Spleen (tissue), 11 donors: ENCODE measurements around the gene KRT10. TPM values are rescaled to one million over a fixed set of nuclear protein-coding genes. Genes with fewer than 3 reads are reported as not detected.
"Not testable (repeated sequence)": the region's sequence is repeated elsewhere in the genome, so short reads cannot be mapped to it uniquely, and the experiment has no call there.

Experiments
- DNase-seq: peaks from one replicate; pipeline ENCODE4 v3.0.0-alpha.2; 2020
- H3K27ac ChIP-seq, 8 donors: fragments of 200-600 bp; sonication (generic) in 7 of 8; 1 replicate in 4 of 8; 2 replicates in 4 of 8; pipeline versions ENCODE4 v1.5.0 to v1.8.0; 2016 to 2021; ENCODE audit warnings: inconsistent platforms in 4 of 8, mild to moderate bottlenecking in 4 of 8, moderate library complexity in 1 of 8
- H3K27me3 ChIP-seq, 7 donors: fragments of 200-600 bp; sonication (generic) in 6 of 7; replicated peaks in 1 of 7; 1 replicate in 4 of 7; 2 replicates in 3 of 7; pipeline versions ENCODE4 v1.5.0 to v1.8.0; 2016 to 2021; ENCODE audit warnings: inconsistent platforms in 3 of 7, mild to moderate bottlenecking in 1 of 7
- H3K36me3 ChIP-seq, 6 donors: fragments of 200-600 bp; sonication (generic) in 5 of 6; 1 replicate in 4 of 6; 2 replicates in 2 of 6; pipeline versions ENCODE4 v1.5.0 to v1.8.0; 2016 to 2021; ENCODE audit warnings: inconsistent platforms in 2 of 6
- H3K4me1 ChIP-seq, 6 donors: fragments of 200-600 bp; sonication (generic) in 5 of 6; 1 replicate in 3 of 6; 2 replicates in 3 of 6; pipeline versions ENCODE4 v1.5.0 to v1.8.0; 2016 to 2021; ENCODE audit warnings: inconsistent platforms in 3 of 6
- H3K4me3 ChIP-seq, 8 donors: fragments of 200-600 bp; sonication (generic) in 7 of 8; 1 replicate in 4 of 8; 2 replicates in 4 of 8; pipeline versions ENCODE4 v1.5.0 to v1.8.0; 2016 to 2021; ENCODE audit warnings: inconsistent platforms in 4 of 8, mild to moderate bottlenecking in 4 of 8, moderate library complexity in 2 of 8
- H3K9me3 ChIP-seq, 8 donors: fragments of 200-600 bp; sonication (generic) in 7 of 8; 1 replicate in 4 of 8; 2 replicates in 4 of 8; pipeline versions ENCODE4 v1.5.0 to v1.8.0; 2016 to 2021; ENCODE audit warnings: inconsistent platforms in 4 of 8
- POLR2A ChIP-seq, 3 donors: fragments of 450-650 bp; IDR thresholded peaks; one replicate each; pipeline ENCODE4 v1.5.1; 2017; ENCODE audit warnings: antibody characterized with exemption in 3 of 3, mild to moderate bottlenecking in 1 of 3
- POLR2AphosphoS5 ChIP-seq, 3 donors: sonication (generic); formaldehyde crosslinking; IDR thresholded peaks; one replicate each; pipeline ENCODE4 v1.5.1; 2017; ENCODE audit warnings: antibody characterized with exemption in 3 of 3
- WGBS, 5 donors: extraction: QIAGEN DNeasy Blood & Tissue Kit in 3 of 5; methylation state at CpG; one replicate each; pipeline versions ENCODE4 v1.1.5 to v1.1.7; 2013 to 2018; 5-methylcytosine and 5-hydroxymethylcytosine counted together
- intact Hi-C: fragments of 100-400 bp; cut with DNase I; formaldehyde crosslinking; loops from one replicate; pipeline ENCODE4 v1.15.0; 2023; ENCODE audit warnings: low total_unique reads
- polyA plus RNA-seq, 3 donors: library from polyadenylated mRNA; stranded (reverse); fragments of 200-250 nt; gene quantifications; one replicate each; pipeline ENCODE4 v1.2.1, GENCODE V29; 2013
- total RNA-seq, 7 donors: library from RNA; depleted of rRNA in 3 of 7; stranded (reverse); fragments of >200 nt in 3 of 7; fragmentation: NEBNext Ultra II Directional in 4 of 7; extraction: Animal tissue kit (Norgen Biotek cat#: 25700) in 4 of 7; gene quantifications; one replicate each; pipeline versions ENCODE4 v1.1.0 to v1.2.1, GENCODE V29; 2016 to 2021
- TF ChIP-seq, protein P1 (sequence below), 11 experiments: fragments of 200-600 bp in 7 of 11; fragments of 450-650 bp in 4 of 11; sonication (generic) in 4 of 11; IDR thresholded peaks in 8 of 11; conservative IDR thresholded peaks in 3 of 11; 1 replicate in 7 of 11; 2 replicates in 4 of 11; pipeline versions ENCODE4 v1.4.0 to v1.8.0; 2016 to 2021; ENCODE audit warnings: antibody characterized with exemption in 11 of 11, inconsistent platforms in 4 of 11, mild to moderate bottlenecking in 1 of 11
- donor health status: healthy with polysubstance abuse.
- donor health status: DM: no; HTN: no; CAD: no; lungs with moderate emphysema.
- donor health status: DM: no; HTN: no; CAD: no.
- donor health status: Bipolar disorder and iron deficiency.
- donor health status: healthy.
- donor health status: DM: no; HTN: no; CAD: no.
- donor health status: DM: yes; HTN: yes; CAD: no.

Gene KRT10
- total and polyA plus RNA-seq, 10 donors = 4.3 to 41.8 (median 27.7) TPM

DNA sequence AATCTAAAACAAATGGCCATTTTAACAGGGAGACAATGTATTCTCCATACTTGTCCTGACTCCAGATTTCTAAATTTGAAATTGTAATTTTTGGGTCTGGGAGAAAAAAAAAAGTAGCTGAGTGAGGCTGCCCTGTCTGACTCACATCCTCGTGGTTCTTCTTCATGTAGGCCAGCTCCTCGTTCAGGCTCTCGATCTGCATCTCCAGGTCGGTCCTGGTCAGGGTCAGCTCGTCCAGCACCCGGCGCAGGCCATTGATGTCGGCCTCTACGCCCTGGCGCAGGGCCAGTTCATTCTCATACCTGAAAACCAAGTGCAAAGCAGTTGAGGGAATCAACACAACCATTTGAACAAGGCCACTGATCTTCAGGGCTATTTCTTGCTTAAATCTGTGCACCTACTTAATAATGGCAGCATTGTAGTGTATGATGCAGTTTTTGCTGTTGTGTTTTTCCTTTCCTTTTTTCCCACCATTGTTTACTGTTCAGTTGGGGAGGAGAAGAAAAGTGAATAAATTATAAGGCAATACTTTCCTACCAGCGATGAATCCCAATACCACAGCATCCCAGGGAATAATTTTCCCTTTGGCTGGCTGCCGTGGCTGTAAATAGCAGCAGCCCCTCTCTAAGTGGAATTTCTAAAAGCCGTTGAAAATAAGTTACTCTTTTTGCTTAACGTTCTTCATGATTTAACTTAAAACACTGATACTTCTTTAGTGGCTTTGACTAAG is 42.4 kb upstream of the KRT10 start:
- H3K27me3 ChIP-seq = peaks cover 0 to 25% (median 0%) of the 10 kb centered on the region in 7 donors
- H3K36me3 ChIP-seq = no peaks in the 10 kb centered on the region
- no peaks in the 10 kb centered on the region for H3K4me1 ChIP-seq
- no peak overlapping the region for H3K27ac ChIP-seq
- intact Hi-C loops = no loop called here
- TF ChIP-seq POLR2AphosphoS5 (IDR thresholded peaks at IDR 0.05) (no peak), POLR2A (IDR thresholded peaks at IDR 0.05) (no peak)
- TF ChIP-seq, protein P1, sequence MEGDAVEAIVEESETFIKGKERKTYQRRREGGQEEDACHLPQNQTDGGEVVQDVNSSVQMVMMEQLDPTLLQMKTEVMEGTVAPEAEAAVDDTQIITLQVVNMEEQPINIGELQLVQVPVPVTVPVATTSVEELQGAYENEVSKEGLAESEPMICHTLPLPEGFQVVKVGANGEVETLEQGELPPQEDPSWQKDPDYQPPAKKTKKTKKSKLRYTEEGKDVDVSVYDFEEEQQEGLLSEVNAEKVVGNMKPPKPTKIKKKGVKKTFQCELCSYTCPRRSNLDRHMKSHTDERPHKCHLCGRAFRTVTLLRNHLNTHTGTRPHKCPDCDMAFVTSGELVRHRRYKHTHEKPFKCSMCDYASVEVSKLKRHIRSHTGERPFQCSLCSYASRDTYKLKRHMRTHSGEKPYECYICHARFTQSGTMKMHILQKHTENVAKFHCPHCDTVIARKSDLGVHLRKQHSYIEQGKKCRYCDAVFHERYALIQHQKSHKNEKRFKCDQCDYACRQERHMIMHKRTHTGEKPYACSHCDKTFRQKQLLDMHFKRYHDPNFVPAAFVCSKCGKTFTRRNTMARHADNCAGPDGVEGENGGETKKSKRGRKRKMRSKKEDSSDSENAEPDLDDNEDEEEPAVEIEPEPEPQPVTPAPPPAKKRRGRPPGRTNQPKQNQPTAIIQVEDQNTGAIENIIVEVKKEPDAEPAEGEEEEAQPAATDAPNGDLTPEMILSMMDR (IDR thresholded peaks at IDR 0.05 in 8 of 11, conservative IDR thresholded peaks at IDR 0.05 in 3 of 11) = no peak
- no peak for DNase-seq
- 76 to 89% (median 84%) methylated on average over 14 of the region's 14 CpGs for WGBS, 5 donors
- no peaks in the 10 kb centered on the region for H3K9me3 ChIP-seq
- H3K4me3 ChIP-seq = no peak overlapping the region

DNA sequence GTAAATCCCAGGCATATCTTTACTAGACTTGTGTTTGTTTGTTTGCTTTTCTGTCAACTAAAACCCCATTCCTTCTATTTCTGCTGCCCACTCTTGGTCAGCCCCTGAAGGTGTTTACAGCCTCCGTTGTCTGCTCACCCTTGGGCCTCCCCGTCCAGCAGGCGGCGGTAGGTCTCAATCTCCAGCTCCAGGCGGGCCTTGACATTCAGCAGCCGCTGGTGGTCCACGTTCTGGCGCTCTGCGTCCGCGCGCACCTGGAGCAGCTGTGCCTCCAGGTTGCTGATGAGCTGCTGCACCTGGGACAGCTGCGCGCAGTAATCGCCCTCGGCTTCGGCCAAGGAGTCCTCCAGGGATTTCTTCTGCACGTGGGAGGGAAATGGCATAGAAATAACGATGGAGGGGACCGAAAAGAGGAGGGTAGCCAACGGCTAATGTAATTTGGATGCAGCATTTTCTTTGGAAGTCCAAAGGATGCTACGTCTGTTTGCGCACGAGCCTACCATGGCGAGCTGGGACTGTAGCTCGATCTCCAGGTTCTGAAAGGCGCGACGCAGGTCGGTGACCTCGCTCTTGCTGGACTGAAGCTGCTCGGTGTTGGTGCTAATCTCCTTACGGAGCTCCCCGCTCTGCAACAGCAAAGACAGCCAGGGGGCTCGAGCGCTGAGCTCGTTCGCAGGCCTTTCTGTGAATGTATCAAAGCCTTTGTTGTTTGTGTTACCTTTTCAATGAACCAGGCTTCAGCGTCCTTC is 40.7 kb upstream of the KRT10 start:
- WGBS, 5 donors = 60 to 65% (median 62%) methylated on average over 39 of the region's 39 CpGs
- Histone ChIP-seq H3K27ac (no peak overlapping the region), H3K36me3 (no peaks in the 10 kb centered on the region), H3K9me3 (no peaks in the 10 kb centered on the region), H3K27me3 (peaks cover 0 to 25% (median 0%) of the 10 kb centered on the region in 7 donors), H3K4me3 (no peak overlapping the region), H3K4me1 (no peaks in the 10 kb centered on the region)
- intact Hi-C loops = no loop called here
- TF ChIP-seq, protein P1 (IDR thresholded peaks at IDR 0.05 in 8 of 11, conservative IDR thresholded peaks at IDR 0.05 in 3 of 11) = peak in 1 of 11 experiments; percentile 21
- TF ChIP-seq POLR2AphosphoS5 (IDR thresholded peaks at IDR 0.05) (no peak), POLR2A (IDR thresholded peaks at IDR 0.05) (no peak)
- no peak for DNase-seq

DNA sequence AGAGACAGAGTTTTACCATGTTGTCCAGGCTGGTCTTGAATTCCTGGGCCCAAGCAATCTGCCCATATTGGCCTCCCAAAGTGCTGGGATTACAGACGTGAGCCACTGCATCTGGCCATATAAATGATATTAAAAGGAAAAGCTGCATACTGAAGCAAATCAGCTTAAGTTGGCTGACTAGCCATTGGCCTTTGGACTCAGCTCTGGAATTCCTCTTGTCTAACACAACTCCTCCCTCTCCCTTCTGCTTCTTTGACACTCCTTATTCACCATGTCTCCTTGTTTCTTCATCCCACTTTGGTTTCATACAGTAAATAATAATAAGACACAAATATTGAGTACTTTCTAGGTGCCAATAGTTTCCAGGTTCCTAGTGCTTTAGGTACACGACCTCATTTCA is 37.1 kb upstream of the KRT10 start:
- Histone ChIP-seq H3K27ac (no peak overlapping the region), H3K27me3 (peaks cover 0 to 23% (median 0%) of the 10 kb centered on the region in 7 donors), H3K36me3 (no peaks in the 10 kb centered on the region), H3K4me1 (peaks cover 0 to 4% (median 0%) of the 10 kb centered on the region in 6 donors), H3K9me3 (no peaks in the 10 kb centered on the region), H3K4me3 (no peak overlapping the region)
- WGBS, 5 donors = 58 to 86% (median 71%) methylated on average over 2 of the region's 2 CpGs
- DNase-seq = no peak
- intact Hi-C loops = loop anchor here (5.0 kb wide), 1 partner anchor 803 kb away; no protein-coding TSS in a partner anchor
- TF ChIP-seq POLR2A (IDR thresholded peaks at IDR 0.05) (no peak), POLR2AphosphoS5 (IDR thresholded peaks at IDR 0.05) (no peak)
- TF ChIP-seq, protein P1 (IDR thresholded peaks at IDR 0.05 in 8 of 11, conservative IDR thresholded peaks at IDR 0.05 in 3 of 11) = no peak

DNA sequence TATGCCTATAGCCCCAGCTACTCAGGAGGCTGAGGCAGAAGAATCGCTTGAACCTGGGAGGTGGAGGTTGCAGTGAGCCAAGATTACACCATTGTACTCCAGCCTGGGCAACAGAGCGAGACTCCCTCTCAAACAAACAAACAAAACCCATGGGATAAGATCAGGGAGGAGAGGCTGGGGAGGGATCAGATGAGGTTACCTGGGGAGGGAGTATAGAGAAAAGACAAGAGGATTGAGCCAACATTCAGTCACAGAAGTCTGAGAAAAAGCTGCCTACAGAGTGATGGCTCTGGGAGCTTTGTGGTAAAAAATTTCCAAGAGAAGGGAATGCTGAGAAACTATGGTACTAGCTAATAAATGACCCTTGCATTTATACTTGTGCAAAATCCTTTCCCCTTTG is 36.3 kb upstream of the KRT10 start:
- H3K27me3 ChIP-seq = peaks cover 0 to 24% (median 0%) of the 10 kb centered on the region in 7 donors
- H3K4me3 ChIP-seq, H3K9me3 ChIP-seq, DNase-seq, H3K27ac ChIP-seq, H3K4me1 ChIP-seq, H3K36me3 ChIP-seq: not testable (repeated sequence)
- intact Hi-C loops = loop anchor here (5.0 kb wide), 1 partner anchor 804 kb away; no protein-coding TSS in a partner anchor
- 91 to 98% (median 93%) methylated on average over 2 of the region's 2 CpGs for WGBS, 5 donors
